HG02981 (cell line): ENCODE measurements around the gene NFASC.

Source experiments
- ATAC-seq: cut with Tn5 transposase; IDR thresholded peaks from one replicate; pipeline ENCODE4 v1.9.1; 2021; ENCODE audit warnings: mild to moderate bottlenecking, moderate library complexity; ENCODE audit not compliant: unreplicated experiment

Gene NFASC

DNA sequence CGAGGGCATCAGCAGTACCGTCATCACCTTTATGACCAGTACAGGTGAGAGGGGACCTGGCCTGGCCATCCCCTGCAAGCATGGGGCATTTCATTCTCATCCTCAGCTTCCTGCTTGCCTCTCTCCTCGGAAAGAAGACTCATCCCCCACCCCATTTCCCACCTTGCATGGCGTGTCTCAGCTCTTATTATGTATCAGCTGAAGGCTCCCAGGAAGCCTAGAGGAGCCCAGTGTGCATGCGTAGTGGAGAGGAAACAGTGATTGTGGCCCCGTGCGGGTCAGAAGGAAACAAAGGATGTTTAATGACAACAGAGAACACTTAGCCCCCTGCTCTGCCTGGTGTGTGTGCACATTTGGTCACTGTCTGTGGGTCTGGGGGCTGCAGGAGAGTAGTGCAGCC lies 132.0 kb downstream of the NFASC start:
- no peak for ATAC-seq

DNA sequence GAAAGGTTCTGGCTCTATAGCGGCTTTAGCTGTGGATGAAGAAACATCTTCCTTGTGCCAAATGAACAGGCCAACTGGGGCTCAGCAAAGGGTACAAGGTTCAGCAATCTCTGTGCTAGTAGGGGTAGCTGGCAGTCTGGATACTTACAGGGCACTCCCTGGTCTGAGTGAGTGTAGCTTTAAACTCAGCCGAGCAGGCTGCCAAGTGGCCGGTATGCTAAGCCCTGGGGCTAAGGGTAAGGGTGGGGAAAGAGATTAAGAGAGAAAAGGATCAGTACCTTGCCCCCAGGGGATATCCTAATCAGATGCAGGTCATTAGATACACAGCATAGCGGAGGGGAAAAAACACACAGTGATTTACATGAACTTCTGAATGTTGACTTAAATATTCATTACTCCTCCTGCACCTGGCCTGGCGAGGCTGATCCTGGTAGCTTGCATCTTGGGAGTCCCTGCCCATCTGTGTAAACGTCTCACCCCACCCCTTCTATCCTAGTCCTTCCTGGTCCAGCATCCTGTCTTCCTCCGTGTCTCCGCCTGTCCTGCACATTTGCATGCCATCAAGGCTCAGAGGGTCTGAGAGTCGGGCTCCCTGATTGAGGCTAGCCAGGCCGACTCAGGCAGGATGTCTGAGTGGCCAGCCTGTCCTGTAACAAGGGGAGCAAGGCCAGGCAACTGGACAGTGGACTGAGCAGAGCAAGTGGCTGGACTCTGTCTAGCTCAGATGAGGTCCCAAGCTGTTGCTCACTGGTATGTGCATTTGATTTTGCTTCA lies 132.9 kb downstream of the NFASC start:
- ATAC-seq, result no peak

- ATAC-seq, result no peak
These were observed 133.7 kb downstream of the NFASC start for GRCh38 chr1:205004351-205004750.

DNA sequence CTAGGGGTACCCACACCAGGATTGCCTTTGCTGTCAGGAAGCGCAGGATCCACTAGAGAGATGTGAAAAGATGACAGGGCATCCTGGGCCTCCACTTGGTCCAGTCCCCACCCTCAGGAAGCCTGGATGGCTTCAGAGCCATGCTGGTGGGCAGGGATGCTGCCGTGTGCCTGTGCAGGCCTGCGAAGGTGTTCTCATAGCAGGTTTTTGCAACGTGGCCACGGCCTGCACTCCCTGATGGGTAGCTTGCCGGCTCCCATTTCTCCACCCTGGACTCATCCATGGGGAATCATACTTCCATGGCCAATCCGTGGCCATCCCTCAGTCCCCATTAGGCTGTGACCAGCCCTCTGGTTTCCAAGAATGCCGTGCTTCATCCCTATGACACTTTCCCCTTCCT lies 138.2 kb downstream of the NFASC start:
- no peak for ATAC-seq

DNA sequence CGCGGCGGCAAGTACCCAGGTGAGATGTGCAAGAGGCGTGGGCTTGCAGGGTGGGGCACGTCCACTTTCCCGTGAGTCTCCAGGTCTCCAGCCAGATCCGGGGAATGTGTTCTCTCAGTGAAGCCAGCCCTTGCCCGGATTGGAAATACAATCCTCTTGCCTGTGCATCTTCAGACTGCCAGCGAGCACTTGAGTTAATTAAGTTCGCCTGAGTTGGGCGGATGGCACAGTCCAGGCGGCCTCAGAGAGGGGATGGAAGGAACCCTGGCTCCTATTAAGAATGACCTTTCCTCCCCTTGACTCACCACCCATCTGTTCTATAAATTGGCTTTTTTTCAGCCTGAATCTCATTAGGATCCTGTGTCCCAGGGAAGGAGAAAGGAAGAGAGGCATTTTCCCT lies 139.0 kb downstream of the NFASC start:
- no peak for ATAC-seq

- ATAC-seq, result no peak
These were observed 141.9 kb downstream of the NFASC start for GRCh38 chr1:205012391-205013140.

DNA sequence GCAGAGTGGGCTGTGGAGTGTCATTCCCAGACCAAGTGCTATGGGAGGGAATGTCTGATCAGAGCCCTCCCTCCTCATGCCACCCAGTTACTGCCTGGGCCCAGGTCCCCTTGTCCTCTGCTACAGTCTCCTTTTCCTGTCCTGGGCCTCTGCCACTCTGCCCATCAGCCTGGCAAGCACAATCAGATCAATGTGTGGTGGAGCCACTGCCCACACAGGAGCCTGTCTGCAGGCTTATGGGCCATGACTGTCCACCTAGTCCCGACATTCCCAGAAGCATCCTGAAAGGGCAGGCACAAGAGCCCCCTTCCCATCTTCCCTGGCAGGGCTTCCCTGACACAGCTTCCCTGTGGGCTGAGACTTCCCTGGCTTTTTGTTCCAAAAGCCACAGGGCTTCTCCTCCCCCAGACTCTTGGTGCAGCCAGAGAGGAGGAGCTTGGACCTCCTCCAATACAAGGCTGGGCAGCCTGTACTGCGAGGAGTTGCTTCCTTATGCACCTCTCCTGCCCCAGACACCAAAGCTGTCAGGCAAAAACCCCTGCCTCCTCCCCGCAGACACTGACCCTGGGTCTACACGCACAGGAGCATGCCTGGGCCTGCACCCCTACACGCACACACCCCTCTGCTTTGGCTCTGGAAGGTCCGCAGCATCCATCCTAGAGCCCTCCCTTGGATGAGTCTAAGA lies 143.2 kb downstream of the NFASC start:
- no peak for ATAC-seq

GRCh38 chr1:205014783-205015182 lies 144.1 kb downstream of the NFASC start:
- no peak for ATAC-seq

GRCh38 chr1:205015241-205015640 lies 144.6 kb downstream of the NFASC start:
- ATAC-seq, result no peak

DNA sequence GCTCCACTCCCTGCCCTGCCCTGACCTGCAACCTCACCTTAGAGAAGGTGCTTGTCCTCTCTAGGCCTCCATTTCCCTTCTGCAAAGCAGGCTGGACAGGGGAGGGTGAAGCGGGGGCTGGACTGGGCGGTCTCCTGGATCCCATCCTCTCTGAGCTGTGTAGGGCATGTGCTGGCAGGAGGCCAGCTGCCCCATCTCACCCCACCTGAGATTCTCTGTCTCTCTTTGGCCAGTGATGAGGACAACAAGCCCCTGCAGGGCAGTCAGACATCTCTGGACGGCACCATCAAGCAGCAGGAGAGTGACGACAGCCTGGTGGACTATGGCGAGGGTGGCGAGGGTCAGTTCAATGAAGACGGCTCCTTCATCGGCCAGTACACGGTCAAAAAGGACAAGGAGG lies 145.4 kb downstream of the NFASC start:
- ATAC-seq, result no peak

DNA sequence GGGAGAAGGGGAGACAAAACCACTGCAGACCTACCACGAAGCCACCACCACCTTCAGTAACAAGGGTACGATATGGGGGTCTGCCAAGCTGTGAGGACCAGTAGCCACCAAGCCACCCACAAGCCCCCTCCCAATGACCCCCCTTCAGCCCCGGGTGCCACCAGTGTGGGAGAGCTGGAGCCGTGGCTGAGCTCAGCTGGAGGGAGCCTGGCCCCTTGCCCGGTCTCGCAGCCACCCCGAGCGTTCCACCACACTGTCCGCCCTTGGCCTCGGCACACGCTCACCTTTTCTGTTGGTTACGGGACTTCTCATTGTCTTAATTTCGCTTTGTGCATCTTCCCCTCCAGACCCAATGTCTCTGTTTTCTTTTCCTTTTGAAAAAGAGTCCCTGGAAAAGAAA lies 145.9 kb downstream of the NFASC start:
- no peak for ATAC-seq

GRCh38 chr1:205017001-205017400 lies 146.3 kb downstream of the NFASC start:
- no peak for ATAC-seq

GRCh38 chr1:205017766-205018165 lies 147.1 kb downstream of the NFASC start:
- ATAC-seq, result no peak

DNA sequence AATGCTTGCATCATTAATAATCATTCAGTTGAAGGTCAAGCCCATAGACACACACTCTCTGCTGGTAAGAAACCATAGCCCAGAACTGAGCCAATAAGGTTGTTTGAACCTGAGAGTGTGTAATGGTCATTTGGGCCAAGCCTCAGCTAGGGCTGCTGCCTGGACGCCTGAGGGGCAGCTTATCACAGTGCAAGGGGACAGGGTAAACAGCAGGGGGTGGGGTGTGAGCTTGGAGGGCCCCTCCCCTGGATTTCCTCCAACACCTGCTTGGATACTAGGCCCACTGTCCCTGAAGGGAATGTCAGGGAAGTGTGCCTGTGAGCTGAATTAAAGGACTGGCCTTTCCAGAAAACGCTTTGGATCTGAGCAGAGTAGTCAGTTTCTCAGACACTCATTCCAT lies 147.7 kb downstream of the NFASC start:
- no peak for ATAC-seq

DNA sequence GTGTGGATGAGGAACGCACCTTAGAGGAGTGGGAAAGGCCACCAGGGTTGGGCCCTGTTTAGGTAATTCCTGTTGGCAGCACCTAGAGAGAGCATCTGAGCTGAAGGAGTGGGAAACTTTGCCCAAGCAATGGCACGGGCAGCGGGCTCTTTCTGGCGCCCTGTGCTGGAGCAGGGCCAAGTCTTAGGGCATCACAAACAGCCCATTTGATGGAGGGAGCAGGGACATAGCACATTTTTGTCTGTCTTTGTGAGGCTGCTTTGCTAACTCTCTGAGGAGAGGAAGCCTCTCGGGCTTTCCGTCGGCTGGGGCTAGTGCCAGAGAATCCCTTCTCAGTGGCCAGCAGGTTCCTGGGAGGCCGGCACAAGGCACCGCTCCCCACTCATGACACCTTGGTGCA lies 149.8 kb downstream of the NFASC start:
- no peak for ATAC-seq

DNA sequence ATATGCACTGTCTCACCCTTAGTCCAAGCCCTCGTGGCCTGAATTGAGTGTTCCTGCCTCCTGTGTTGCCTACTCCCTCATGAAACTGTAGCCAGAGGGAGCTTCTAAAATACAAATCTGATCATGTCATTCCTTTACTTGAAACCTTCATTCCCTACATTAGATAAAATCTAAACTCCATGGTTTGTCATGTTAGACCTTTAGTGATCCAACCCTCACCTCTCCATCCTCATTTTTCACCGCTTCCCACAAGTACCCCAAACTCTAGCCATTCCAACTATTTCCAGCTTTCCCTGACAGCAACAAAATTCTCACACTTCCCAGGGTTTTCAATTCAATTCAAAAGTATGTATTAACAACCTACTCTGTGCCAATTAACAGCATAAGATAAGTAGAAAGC lies 154.0 kb downstream of the NFASC start:
- ATAC-seq, result no peak

- no peak for ATAC-seq
These were observed 154.6 kb downstream of the NFASC start for GRCh38 chr1:205025239-205025638.

- no peak for ATAC-seq
These were observed 155.5 kb downstream of the NFASC start for GRCh38 chr1:205026181-205026580.

DNA sequence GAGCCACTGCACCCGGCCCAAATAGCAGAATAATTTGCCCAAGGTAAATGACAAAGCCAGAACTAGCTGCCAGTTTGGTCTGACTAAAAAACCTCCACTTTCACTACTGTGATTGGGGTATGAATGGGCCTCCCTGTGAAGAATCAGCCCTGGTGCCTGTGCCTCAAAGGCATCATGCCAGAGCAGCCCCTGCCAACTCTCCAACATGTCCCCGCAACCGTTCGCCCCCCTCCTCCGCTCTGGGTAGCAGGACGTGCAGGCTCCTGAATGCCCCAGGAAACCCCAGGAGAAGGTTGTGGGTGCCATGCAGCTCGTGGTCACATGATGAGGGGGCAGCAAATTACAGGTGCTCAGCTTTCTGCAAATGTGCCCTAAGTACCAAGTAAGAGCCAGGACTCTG lies 157.7 kb downstream of the NFASC start:
- ATAC-seq, result no peak

- no peak for ATAC-seq
These were observed 158.3 kb downstream of the NFASC start for GRCh38 chr1:205028924-205029323.

DNA sequence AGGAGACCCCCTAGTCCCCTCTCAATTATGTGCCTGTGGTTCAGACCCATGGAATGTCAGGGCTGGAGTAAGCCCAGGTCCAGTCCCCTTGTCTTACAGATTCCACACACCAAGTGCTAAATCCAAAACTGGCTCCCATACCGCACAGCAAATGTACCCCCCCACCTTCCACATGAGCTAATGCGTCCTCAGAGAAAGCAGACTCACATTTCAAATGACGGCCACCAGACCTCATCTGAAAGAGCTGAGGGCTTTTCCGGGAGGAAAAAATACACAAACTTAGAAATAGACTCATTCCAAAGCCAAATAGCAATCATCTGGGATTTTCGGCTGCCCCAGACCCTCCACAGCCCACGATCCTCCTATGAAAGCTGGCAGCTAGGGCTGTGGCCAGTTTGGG lies 159.6 kb downstream of the NFASC start:
- ATAC-seq, result no peak

GRCh38 chr1:205030896-205031295 lies 160.2 kb downstream of the NFASC start:
- ATAC-seq, result no peak
